GM12878 (cell line): ENCODE measurements around the gene CACTIN. TPM values are rescaled to one million over a fixed set of nuclear protein-coding genes. Genes with fewer than 3 reads are reported as not detected.

Experiments
- HDGF ChIP-seq: fragments of 450-650 bp; IDR thresholded peaks from 2 replicates; pipeline ENCODE4 v1.6.1; 2016; ENCODE audit warnings: antibody characterized with exemption
- LARP7 ChIP-seq: fragments of 450-650 bp; IDR thresholded peaks from 2 replicates; pipeline ENCODE4 v1.6.1; 2017; ENCODE audit warnings: mild to moderate bottlenecking
- PKNOX1 ChIP-seq: fragments of 450-650 bp; IDR thresholded peaks from 2 replicates; pipeline ENCODE4 v1.6.1; 2016; ENCODE audit warnings: mild to moderate bottlenecking
- POU2F2 ChIP-seq: IDR thresholded peaks from 3 replicates; pipeline ENCODE4 v1.6.1; 2011; ENCODE audit warnings: low read depth, mild to moderate bottlenecking, low read length, borderline replicate concordance
- SMARCA5 ChIP-seq: fragments of 450-650 bp; IDR thresholded peaks from 2 replicates; pipeline ENCODE4 v1.6.1; 2017; ENCODE audit warnings: mild to moderate bottlenecking
- polyA plus RNA-seq, 11 experiments: library from polyadenylated mRNA; depleted of rRNA in 4 of 11; unstranded in 6 of 11; stranded (reverse) in 5 of 11; fragments of >200 nt; fragmentation: Nextera tagmentation in 4 of 11; fragmentation: Illumina TruSeq in 1 of 11; extraction: Ambion mirVana in 4 of 11; extraction: Trizol in 1 of 11; gene quantifications; 1 replicate in 1 of 11; 2 replicates in 10 of 11; pipeline versions ENCODE4 v1.2.1 to v1.2.3, GENCODE V29; 2011 to 2016; ENCODE audit warnings: inconsistent platforms in 2 of 11, missing spikeins in 2 of 11, low read depth in 1 of 11
- total RNA-seq, 4 experiments: library from RNA; depleted of rRNA in 3 of 4; stranded (reverse); fragments of >200 nt in 3 of 4; fragmentation: Illumina TruSeq in 1 of 4; extraction: Trizol in 1 of 4; gene quantifications; 2 replicates each; pipeline versions ENCODE4 v1.2.1 to v1.2.3, GENCODE V29; 2013 to 2021
- TF ChIP-seq, protein P1 (sequence below): fragments of 150-350 bp; IDR thresholded peaks from 2 replicates; pipeline ENCODE4 v1.6.1; 2016; ENCODE audit warnings: low read depth, low read length
- TF ChIP-seq, protein P2 (sequence below): IDR thresholded peaks from 2 replicates; pipeline ENCODE4 v1.6.1; 2012; ENCODE audit warnings: improper control_type of control experiment, low read depth, low read length; ENCODE audit not compliant: insufficient replicate concordance

The CACTIN gene
- total and polyA plus RNA-seq, 10 of the 15 experiments (the other 5 are each of a cell fraction or from before 2014, with no cell fraction given), result 0.40 to 31.4 (median 12.5) TPM

DNA sequence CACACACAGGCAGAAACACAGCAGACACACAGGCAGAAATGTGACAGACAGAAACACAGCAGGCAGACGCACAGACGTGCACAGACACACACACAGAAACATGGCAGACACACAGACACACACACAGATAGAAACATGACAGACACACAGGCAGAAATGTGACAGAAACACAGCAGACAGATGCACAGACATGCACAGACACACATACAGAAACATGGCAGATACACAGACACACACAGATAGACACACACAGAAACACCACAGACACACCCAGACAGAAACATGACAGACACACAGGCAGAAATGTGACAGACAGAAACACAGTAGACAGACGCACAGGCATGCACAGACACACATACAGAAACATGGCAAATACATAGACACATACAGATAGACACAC, 21.2 kb downstream of the CACTIN start (continued):
- TF ChIP-seq PKNOX1 (0 out of 2 replicates have a peak, but pooled peaks have one; percentile 31), SMARCA5 (no peak), HDGF (peak; percentile 59; the same call in 1 of the 2 replicates), LARP7 (no peak), POU2F2 (no peak)
- TF ChIP-seq, protein P1, sequence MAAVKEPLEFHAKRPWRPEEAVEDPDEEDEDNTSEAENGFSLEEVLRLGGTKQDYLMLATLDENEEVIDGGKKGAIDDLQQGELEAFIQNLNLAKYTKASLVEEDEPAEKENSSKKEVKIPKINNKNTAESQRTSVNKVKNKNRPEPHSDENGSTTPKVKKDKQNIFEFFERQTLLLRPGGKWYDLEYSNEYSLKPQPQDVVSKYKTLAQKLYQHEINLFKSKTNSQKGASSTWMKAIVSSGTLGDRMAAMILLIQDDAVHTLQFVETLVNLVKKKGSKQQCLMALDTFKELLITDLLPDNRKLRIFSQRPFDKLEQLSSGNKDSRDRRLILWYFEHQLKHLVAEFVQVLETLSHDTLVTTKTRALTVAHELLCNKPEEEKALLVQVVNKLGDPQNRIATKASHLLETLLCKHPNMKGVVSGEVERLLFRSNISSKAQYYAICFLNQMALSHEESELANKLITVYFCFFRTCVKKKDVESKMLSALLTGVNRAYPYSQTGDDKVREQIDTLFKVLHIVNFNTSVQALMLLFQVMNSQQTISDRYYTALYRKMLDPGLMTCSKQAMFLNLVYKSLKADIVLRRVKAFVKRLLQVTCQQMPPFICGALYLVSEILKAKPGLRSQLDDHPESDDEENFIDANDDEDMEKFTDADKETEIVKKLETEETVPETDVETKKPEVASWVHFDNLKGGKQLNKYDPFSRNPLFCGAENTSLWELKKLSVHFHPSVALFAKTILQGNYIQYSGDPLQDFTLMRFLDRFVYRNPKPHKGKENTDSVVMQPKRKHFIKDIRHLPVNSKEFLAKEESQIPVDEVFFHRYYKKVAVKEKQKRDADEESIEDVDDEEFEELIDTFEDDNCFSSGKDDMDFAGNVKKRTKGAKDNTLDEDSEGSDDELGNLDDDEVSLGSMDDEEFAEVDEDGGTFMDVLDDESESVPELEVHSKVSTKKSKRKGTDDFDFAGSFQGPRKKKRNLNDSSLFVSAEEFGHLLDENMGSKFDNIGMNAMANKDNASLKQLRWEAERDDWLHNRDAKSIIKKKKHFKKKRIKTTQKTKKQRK, result no peak
- TF ChIP-seq, protein P2, sequence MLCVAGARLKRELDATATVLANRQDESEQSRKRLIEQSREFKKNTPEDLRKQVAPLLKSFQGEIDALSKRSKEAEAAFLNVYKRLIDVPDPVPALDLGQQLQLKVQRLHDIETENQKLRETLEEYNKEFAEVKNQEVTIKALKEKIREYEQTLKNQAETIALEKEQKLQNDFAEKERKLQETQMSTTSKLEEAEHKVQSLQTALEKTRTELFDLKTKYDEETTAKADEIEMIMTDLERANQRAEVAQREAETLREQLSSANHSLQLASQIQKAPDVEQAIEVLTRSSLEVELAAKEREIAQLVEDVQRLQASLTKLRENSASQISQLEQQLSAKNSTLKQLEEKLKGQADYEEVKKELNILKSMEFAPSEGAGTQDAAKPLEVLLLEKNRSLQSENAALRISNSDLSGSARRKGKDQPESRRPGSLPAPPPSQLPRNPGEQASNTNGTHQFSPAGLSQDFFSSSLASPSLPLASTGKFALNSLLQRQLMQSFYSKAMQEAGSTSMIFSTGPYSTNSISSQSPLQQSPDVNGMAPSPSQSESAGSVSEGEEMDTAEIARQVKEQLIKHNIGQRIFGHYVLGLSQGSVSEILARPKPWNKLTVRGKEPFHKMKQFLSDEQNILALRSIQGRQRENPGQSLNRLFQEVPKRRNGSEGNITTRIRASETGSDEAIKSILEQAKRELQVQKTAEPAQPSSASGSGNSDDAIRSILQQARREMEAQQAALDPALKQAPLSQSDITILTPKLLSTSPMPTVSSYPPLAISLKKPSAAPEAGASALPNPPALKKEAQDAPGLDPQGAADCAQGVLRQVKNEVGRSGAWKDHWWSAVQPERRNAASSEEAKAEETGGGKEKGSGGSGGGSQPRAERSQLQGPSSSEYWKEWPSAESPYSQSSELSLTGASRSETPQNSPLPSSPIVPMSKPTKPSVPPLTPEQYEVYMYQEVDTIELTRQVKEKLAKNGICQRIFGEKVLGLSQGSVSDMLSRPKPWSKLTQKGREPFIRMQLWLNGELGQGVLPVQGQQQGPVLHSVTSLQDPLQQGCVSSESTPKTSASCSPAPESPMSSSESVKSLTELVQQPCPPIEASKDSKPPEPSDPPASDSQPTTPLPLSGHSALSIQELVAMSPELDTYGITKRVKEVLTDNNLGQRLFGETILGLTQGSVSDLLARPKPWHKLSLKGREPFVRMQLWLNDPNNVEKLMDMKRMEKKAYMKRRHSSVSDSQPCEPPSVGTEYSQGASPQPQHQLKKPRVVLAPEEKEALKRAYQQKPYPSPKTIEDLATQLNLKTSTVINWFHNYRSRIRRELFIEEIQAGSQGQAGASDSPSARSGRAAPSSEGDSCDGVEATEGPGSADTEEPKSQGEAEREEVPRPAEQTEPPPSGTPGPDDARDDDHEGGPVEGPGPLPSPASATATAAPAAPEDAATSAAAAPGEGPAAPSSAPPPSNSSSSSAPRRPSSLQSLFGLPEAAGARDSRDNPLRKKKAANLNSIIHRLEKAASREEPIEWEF, result no peak
